GM19351 (cell line): Measurements from ENCODE around the gene KNL1.

Experiments used
- ATAC-seq: cut with Tn5 transposase; IDR thresholded peaks from one replicate; pipeline ENCODE4 v1.9.1; 2021; ENCODE audit warnings: mild to moderate bottlenecking, moderate library complexity; ENCODE audit not compliant: unreplicated experiment

The KNL1 gene

GRCh38 chr15:40582726-40583246 is 11.3 kb upstream of the KNL1 start:
- ATAC-seq: no peak

GRCh38 chr15:40584191-40584590 is 9.9 kb upstream of the KNL1 start:
- no peak for ATAC-seq

- no peak for ATAC-seq
Observed at GRCh38 chr15:40590667-40591050, 3.4 kb upstream of the KNL1 start.

GRCh38 chr15:40591389-40591788 is 2.7 kb upstream of the KNL1 start:
- ATAC-seq: no peak

- no peak for ATAC-seq
Observed at GRCh38 chr15:40593165-40593564, 884 bp upstream of the KNL1 start.

GRCh38 chr15:40594429-40594836 is 384 bp downstream of the KNL1 start:
- peak; percentile 40 for ATAC-seq

- no peak for ATAC-seq
Observed at GRCh38 chr15:40595219-40595618, 1.2 kb downstream of the KNL1 start.

- no peak for ATAC-seq
Observed at GRCh38 chr15:40595773-40596172, 1.7 kb downstream of the KNL1 start.

- no peak for ATAC-seq
Observed at GRCh38 chr15:40597024-40597423, 3.0 kb downstream of the KNL1 start.

- ATAC-seq: no peak
Observed at GRCh38 chr15:40598126-40598525, 4.1 kb downstream of the KNL1 start.

GRCh38 chr15:40598672-40599071 is 4.6 kb downstream of the KNL1 start:
- no peak for ATAC-seq

- ATAC-seq: no peak
Observed at GRCh38 chr15:40600956-40601355, 6.9 kb downstream of the KNL1 start.

- ATAC-seq: no peak
Observed at GRCh38 chr15:40603935-40604334, 9.9 kb downstream of the KNL1 start.

GRCh38 chr15:40613080-40613479 is 19.0 kb downstream of the KNL1 start:
- ATAC-seq: no peak

GRCh38 chr15:40618023-40618422 is 24.0 kb downstream of the KNL1 start:
- no peak for ATAC-seq

- no peak for ATAC-seq
Observed at GRCh38 chr15:40618906-40619305, 24.9 kb downstream of the KNL1 start.

- ATAC-seq: no peak
Observed at GRCh38 chr15:40623361-40623760, 29.3 kb downstream of the KNL1 start.

- no peak for ATAC-seq
Observed at GRCh38 chr15:40630313-40630712, 36.3 kb downstream of the KNL1 start.

- no peak for ATAC-seq
Observed at GRCh38 chr15:40633178-40633577, 39.1 kb downstream of the KNL1 start.

- ATAC-seq: no peak
Observed at GRCh38 chr15:40637221-40637745, 43.2 kb downstream of the KNL1 start.

- ATAC-seq: no peak
Observed at GRCh38 chr15:40639677-40640076, 45.6 kb downstream of the KNL1 start.

- ATAC-seq: no peak
Observed at GRCh38 chr15:40647523-40647922, 53.5 kb downstream of the KNL1 start.

- ATAC-seq: no peak
Observed at GRCh38 chr15:40650479-40650878, 56.4 kb downstream of the KNL1 start.
